ENCODE data around the gene AGXT. TPM values are rescaled to one million over a fixed set of nuclear protein-coding genes. Genes with fewer than 3 reads are reported as not detected.

Gene AGXT
- total RNA-seq, 1 experiment from 2014 or later, result not detected

DNA sequence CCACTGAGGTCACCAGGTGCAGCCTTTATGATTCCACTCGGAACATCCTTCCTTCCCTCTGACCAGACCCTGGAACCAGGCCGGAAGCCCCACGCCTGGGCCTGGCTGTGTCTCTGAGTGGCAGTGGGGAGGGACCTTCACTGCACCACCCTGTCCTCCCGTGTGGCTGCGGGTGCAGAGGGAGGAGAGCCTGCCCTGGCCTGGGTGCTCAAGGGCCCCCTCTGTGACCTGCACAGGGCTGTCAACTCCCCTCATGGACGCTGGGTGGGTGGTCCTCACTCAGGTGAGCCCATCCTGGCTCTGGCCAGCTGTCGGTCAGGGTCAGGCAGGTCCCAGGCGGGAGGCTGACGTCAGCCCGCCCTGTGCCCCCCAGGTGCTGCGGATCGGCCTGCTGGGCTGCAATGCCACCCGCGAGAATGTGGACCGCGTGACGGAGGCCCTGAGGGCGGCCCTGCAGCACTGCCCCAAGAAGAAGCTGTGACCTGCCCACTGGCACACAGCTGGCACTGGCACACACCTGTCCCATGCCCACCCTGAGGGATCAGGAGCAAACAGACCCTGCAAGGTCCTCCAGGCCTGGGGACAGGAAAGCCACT, 9.8 kb downstream of the AGXT start:
- in situ Hi-C loops (cut with HindIII; ENCODE audit: low sequenced_read_pairs), result no loop called here
- DNase-seq (ENCODE audit: low spot score), result no peak

- in situ Hi-C loops (cut with HindIII; ENCODE audit: low sequenced_read_pairs), result no loop called here
- no peak for DNase-seq (ENCODE audit: low spot score)
These were observed 10.5 kb downstream of the AGXT start for GRCh38 chr2:240879105-240879504.

- in situ Hi-C loops (cut with HindIII; ENCODE audit: low sequenced_read_pairs), result no loop called here
- DNase-seq (ENCODE audit: low spot score), result no peak
These were observed 13.3 kb downstream of the AGXT start for GRCh38 chr2:240881913-240882312.

DNA sequence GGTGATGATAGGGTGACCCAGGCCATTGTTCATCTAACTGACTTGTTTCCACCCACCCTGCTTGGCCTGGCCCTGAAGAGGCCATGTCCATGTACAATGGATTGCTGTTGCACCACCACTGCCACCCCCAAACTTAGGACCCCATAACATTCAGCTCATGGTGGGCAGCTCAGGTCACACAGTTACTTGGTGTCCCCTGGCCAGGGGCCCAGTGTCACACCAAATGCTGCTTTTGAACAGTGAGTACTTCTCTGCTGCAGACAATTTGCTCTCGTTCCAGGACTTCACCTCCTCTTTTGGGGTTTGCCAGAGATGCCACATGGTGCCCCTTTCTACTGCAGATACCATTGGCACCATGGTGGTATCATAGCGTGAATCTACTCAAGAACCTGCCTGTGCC, 15.6 kb downstream of the AGXT start:
- in situ Hi-C loops (cut with HindIII; ENCODE audit: low sequenced_read_pairs), result no loop called here
- DNase-seq (ENCODE audit: low spot score), result no peak

- no peak for DNase-seq (ENCODE audit: low spot score)
- in situ Hi-C loops (cut with HindIII; ENCODE audit: low sequenced_read_pairs), result no loop called here
These were observed 16.1 kb downstream of the AGXT start for GRCh38 chr2:240884745-240885144.

- in situ Hi-C loops (cut with HindIII; ENCODE audit: low sequenced_read_pairs), result no loop called here
These were observed 16.9 kb downstream of the AGXT start for GRCh38 chr2:240885566-240885965.

DNA sequence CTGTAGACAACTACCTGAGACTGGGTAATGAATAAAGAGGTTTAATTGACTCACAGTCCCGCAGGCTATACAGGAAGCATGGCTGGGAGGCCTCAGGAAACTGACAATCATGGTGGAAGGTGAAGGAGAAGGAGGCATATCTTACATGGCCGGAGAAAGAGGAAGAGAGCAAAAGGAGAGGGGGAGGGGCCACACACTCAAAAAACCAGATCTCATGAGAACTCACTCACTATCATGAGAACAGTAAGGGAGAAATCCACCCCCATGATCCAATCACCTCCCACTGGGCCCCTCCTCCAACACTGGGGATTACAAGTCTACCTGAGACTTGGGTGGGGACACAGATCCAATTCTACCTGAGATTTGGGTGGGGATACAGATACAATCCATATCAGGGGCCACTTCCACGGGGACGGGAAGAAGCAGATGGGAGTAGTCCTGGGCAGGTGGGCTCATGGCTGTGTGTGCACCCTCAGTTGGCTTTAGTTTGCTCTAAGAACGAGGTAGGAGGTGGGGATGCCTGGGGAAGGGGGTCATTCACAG, 17.5 kb downstream of the AGXT start:
- in situ Hi-C loops (cut with HindIII; ENCODE audit: low sequenced_read_pairs), result no loop called here
- no peak for DNase-seq (ENCODE audit: low spot score)

More at GRCh38 chr2:240885566-240885965, 16.9 kb downstream of the AGXT start:
- no peak for DNase-seq (ENCODE audit: low spot score)

- peak; percentile 88 for DNase-seq (ENCODE audit: low spot score)
- in situ Hi-C loops (cut with HindIII; ENCODE audit: low sequenced_read_pairs), result no loop called here
These were observed 18.3 kb downstream of the AGXT start for GRCh38 chr2:240886678-240887609.

GRCh38 chr2:240887631-240888030, 19.0 kb downstream of the AGXT start:
- no peak for DNase-seq (ENCODE audit: low spot score)
- in situ Hi-C loops (cut with HindIII; ENCODE audit: low sequenced_read_pairs), result no loop called here

- DNase-seq (ENCODE audit: low spot score), result no peak
- in situ Hi-C loops (cut with HindIII; ENCODE audit: low sequenced_read_pairs), result no loop called here
These were observed 19.7 kb downstream of the AGXT start for GRCh38 chr2:240888130-240888889.

GRCh38 chr2:240888890-240889573, 20.4 kb downstream of the AGXT start:
- in situ Hi-C loops (cut with HindIII; ENCODE audit: low sequenced_read_pairs), result no loop called here

DNA sequence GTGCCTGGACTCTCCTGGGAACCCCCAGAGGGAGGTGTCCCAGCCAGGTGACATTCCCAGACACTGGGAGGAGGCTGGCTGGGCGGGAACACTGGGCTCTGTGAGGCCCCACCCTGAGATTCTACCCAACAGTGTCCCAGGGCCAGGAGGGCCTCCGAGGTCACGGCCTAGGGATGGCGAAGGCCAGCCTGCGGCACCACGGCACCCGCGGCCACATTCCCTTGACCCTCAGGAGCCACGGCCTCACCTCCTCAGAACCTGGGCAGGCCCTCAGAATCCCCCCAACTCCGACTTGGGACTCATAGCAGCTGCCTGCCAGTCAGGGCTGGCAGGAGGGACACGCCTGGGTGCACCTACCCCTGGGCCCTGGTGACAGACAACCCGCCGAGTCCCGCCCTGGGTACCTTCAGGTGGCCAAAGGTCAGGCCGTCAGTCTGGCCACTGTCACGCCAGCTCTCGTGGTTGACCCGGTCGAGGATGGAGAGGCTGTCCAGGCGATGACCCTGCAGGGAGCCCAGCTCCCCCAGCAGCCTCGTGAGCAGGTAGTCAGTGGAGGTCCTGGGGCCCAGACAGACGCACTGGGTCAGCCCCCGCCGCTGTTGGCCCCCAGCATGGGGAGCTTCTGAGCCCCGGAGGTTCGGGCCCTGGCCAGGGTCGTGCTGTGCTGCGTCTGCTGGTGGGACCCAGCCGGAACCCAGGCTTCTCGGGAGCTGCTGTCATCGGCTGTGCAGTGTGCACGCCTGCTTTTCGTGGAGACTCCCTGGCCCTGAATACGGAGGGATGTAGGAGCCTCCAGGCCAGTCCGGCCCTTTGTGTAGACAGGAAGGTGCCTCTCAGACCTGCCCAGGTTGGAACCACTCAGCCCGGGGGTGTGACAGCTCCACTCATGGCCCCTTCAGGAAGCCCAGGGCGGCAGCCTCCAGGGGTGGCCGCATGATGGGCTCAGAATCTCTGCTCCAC, 21.3 kb downstream of the AGXT start:
- in situ Hi-C loops (cut with HindIII; ENCODE audit: low sequenced_read_pairs), result loop anchor here (5.0 kb wide), 1 partner anchor 43 kb away; no protein-coding TSS in a partner anchor
- DNase-seq (ENCODE audit: low spot score), result no peak

More at GRCh38 chr2:240888890-240889573, 20.4 kb downstream of the AGXT start:
- DNase-seq (ENCODE audit: low spot score), result no peak

GRCh38 chr2:240890691-240891090, 22.1 kb downstream of the AGXT start:
- DNase-seq (ENCODE audit: low spot score), result no peak
- in situ Hi-C loops (cut with HindIII; ENCODE audit: low sequenced_read_pairs), result loop anchor here (5.0 kb wide), 1 partner anchor 43 kb away; no protein-coding TSS in a partner anchor

DNA sequence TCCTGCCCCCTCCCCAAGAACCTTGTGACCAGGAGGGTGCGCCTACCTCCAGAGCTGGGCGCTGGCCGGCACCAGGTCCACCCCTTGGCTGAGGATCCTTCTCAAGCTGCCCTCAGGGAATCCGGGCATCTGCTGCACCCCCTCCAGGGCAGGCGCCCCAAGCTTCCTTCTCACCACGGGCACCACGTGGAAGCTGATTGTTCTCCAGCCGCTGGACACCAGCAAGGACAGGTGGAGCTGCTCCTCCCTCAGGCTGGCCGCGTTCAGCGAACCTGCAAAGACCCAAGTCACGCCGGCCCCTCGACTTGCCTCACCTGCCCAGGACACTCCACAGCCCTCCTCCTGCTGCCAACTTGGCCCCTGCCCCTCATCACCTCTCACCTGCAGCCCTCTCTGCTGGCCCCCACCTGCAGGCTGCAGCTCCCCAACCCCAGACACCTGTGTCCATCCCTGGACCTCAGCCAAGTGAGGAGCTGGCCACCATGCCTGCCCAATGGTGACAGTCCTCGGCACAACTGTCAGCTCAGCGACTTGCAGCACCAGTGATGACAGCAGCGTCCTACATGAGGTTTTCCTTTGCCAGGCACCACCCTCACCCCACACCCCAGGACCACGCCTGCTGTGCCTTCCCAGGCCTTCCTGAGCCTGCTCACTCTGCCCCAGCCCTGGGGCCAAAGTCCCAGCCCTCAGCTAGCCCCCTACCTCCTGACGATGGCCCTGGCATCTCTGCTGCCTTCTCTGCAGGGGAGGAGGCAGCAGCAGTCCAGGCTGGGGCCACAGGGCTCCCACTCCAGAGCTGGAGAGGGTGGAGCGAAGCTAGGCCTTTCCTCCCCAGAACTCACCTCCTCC, 23.1 kb downstream of the AGXT start:
- in situ Hi-C loops (cut with HindIII; ENCODE audit: low sequenced_read_pairs), result loop anchor here (5.0 kb wide), 1 partner anchor 44 kb away; no protein-coding TSS in a partner anchor
- DNase-seq (ENCODE audit: low spot score), result peak; percentile 29

GRCh38 chr2:240892356-240892755, 23.7 kb downstream of the AGXT start:
- peak; percentile 64 for DNase-seq (ENCODE audit: low spot score)
- in situ Hi-C loops (cut with HindIII; ENCODE audit: low sequenced_read_pairs), result loop anchor here (5.0 kb wide), 1 partner anchor 45 kb away; no protein-coding TSS in a partner anchor

DNA sequence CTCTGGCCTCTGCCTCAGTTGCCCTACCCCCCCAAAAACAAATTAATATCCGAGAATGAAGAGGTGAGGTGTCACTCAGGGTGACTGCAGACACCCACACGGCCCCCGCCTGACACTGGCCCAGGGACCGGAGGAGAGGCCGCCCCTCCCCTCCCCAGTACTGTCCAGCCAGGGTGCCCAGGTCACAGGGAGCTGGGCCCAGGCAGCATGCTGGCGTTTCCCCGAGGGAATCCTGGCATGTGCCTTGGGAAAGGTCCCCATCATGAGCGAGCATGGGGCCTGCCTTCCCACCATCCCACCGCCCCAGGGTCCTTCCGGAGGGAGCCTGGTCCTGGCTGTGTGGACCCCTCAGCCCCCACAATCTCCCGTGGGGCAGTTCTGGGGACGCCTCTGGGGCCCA, 24.3 kb downstream of the AGXT start:
- no peak for DNase-seq (ENCODE audit: low spot score)
- in situ Hi-C loops (cut with HindIII; ENCODE audit: low sequenced_read_pairs), result loop anchor here (5.0 kb wide), 1 partner anchor 46 kb away; no protein-coding TSS in a partner anchor

Measured in G401 (cell line).